H1 (cell line): ENCODE data around the gene TRIM29. TPM values are rescaled to one million over a fixed set of nuclear protein-coding genes. Genes with fewer than 3 reads are reported as not detected.

ENCODE experiments used
- CTCF ChIA-PET: fragments of 300-600 bp; sonication (Branson Sonifier 250); formaldehyde crosslinking; loops from one replicate; lab custom pipeline; 2021; ENCODE audit not compliant: partially characterized antibody; lab: Charles Lee
- POLR2A ChIA-PET: fragments of 300-600 bp; sonication (Branson Sonifier 250); formaldehyde crosslinking; loops from one replicate; lab custom pipeline; 2021; ENCODE audit warnings: inconsistent platforms; ENCODE audit not compliant: partially characterized antibody; lab: Charles Lee
- DNase-seq, 2 experiments: peaks; one replicate each; pipeline versions ENCODE4 v3.0.0 to v3.0.0-alpha.2; 2010 to 2022; ENCODE audit warnings: low spot score in 2 of 2, low read depth in 1 of 2, mixed read lengths in 1 of 2
- FAIRE-seq: peaks from 2 replicates; lab custom pipeline; 2011; peaks lifted over from hg19 to GRCh38; lab: Jason Lieb, UNC
- H2AFZ ChIP-seq: 2 replicates; pipeline ENCODE4 v1.8.1; 2012; ENCODE audit warnings: low read length, inconsistent platforms
- H2AK5ac ChIP-seq: 2 replicates; pipeline ENCODE4 v1.6.1; 2013; ENCODE audit warnings: low read depth, low read length
- H2BK120ac ChIP-seq: replicated peaks from 2 replicates; pipeline ENCODE3; 2013; ENCODE audit warnings: low read depth, low read length, inconsistent platforms
- H2BK12ac ChIP-seq: 2 replicates; pipeline ENCODE4 v1.6.1; 2013; ENCODE audit warnings: low read depth, low read length
- H2BK15ac ChIP-seq: 2 replicates; pipeline ENCODE4 v1.6.1; 2013; ENCODE audit warnings: low read length
- H2BK20ac ChIP-seq: 2 replicates; pipeline ENCODE4 v1.6.1; 2013; ENCODE audit warnings: low read length
- H2BK5ac ChIP-seq: 2 replicates; pipeline ENCODE4 v1.6.1; 2013; ENCODE audit warnings: low read depth, low read length
- H3K14ac ChIP-seq: 2 replicates; pipeline ENCODE4 v1.6.1; 2013; ENCODE audit warnings: inconsistent platforms; ENCODE audit not compliant: insufficient read length
- H3K18ac ChIP-seq: 2 replicates; pipeline ENCODE4 v1.6.1; 2013; ENCODE audit warnings: low read length; ENCODE audit errors: extremely low read depth
- H3K23ac ChIP-seq: 2 replicates; pipeline ENCODE4 v1.6.1; 2013; ENCODE audit warnings: inconsistent platforms; ENCODE audit not compliant: insufficient read length
- H3K23me2 ChIP-seq: 2 replicates; pipeline ENCODE4 v1.6.1; 2013; ENCODE audit warnings: low read depth, low read length
- H3K27ac ChIP-seq: 2 replicates; pipeline ENCODE4 v1.6.1; 2011; ENCODE audit warnings: low read depth, low read length, inconsistent platforms
- H3K27me3 ChIP-seq, 4 experiments: replicated peaks in 1 of 4; 1 replicate in 1 of 4; 2 replicates in 3 of 4; pipeline versions ENCODE4 v1.6.1 to v1.8.1; 2011 to 2013; ENCODE audit warnings: low read length in 3 of 4, mild to moderate bottlenecking in 3 of 4, inconsistent platforms in 2 of 4, mixed read lengths in 2 of 4, moderate library complexity in 1 of 4; ENCODE audit not compliant: control insufficient read depth in 3 of 4, insufficient read depth in 3 of 4; ENCODE audit errors: extremely low read depth in 1 of 4
- H3K36me3 ChIP-seq, 4 experiments: 2 replicates each; pipeline versions ENCODE4 v1.6.1 to v1.8.1; 2011 to 2013; ENCODE audit warnings: mild to moderate bottlenecking in 4 of 4, low read length in 3 of 4, moderate library complexity in 2 of 4, control low read depth in 1 of 4, inconsistent platforms in 1 of 4; ENCODE audit not compliant: insufficient read depth in 4 of 4, control insufficient read depth in 2 of 4
- H3K4ac ChIP-seq: replicated peaks from 2 replicates; pipeline ENCODE3; 2013; ENCODE audit warnings: low read length, low read depth, mixed read lengths, inconsistent platforms; ENCODE audit not compliant: insufficient read length
- H3K4me1 ChIP-seq, 4 experiments: replicated peaks in 1 of 4; 1 replicate in 1 of 4; 2 replicates in 3 of 4; pipeline versions ENCODE4 v1.6.1 to v1.8.1; 2011 to 2013; ENCODE audit warnings: low read length in 3 of 4, inconsistent platforms in 2 of 4, mixed read lengths in 1 of 4; ENCODE audit not compliant: insufficient read depth in 4 of 4, control insufficient read depth in 3 of 4
- H3K4me2 ChIP-seq, 2 experiments: 2 replicates each; pipeline versions ENCODE4 v1.6.1 to v1.8.1; 2011 to 2013; ENCODE audit warnings: low read depth in 2 of 2, low read length in 2 of 2, control low read depth in 1 of 2, inconsistent platforms in 1 of 2, mild to moderate bottlenecking in 1 of 2; ENCODE audit not compliant: insufficient read depth in 1 of 2
- H3K4me3 ChIP-seq, 4 experiments: fragments of 200-600, 300-600 bp in 1 of 4; sonication (generic), shearing (Covaris generic), sonication (Bioruptor Twin) in 1 of 4; 2 replicates each; pipeline versions ENCODE4 v1.5.1 to v1.8.1; 2011 to 2016; ENCODE audit warnings: low read length in 4 of 4, low read depth in 3 of 4, control low read depth in 2 of 4, inconsistent platforms in 2 of 4, mild to moderate bottlenecking in 2 of 4, mixed read lengths in 1 of 4, moderate library complexity in 1 of 4; ENCODE audit not compliant: insufficient read depth in 2 of 4; ENCODE audit errors: extremely low read depth in 1 of 4
- H3K56ac ChIP-seq: replicated peaks from 2 replicates; pipeline ENCODE3; 2013; ENCODE audit warnings: low read depth, mild to moderate bottlenecking, mixed read lengths, low read length, inconsistent platforms; ENCODE audit not compliant: insufficient read length
- H3K79me1 ChIP-seq: 2 replicates; pipeline ENCODE4 v1.6.1; 2013; ENCODE audit warnings: low read depth, low read length, control low read depth
- H3K79me2 ChIP-seq, 2 experiments: 2 replicates each; pipeline versions ENCODE4 v1.6.1 to v1.8.1; 2012 to 2013; ENCODE audit warnings: low read length in 2 of 2, mild to moderate bottlenecking in 2 of 2, inconsistent platforms in 1 of 2; ENCODE audit not compliant: insufficient read depth in 2 of 2, control insufficient read depth in 1 of 2
- H3K9ac ChIP-seq, 4 experiments: replicated peaks in 1 of 4; 1 replicate in 1 of 4; 2 replicates in 3 of 4; pipeline versions ENCODE4 v1.6.1 to v1.8.1; 2011 to 2013; ENCODE audit warnings: low read depth in 3 of 4, low read length in 3 of 4, control low read depth in 2 of 4, mild to moderate bottlenecking in 2 of 4, moderate library complexity in 2 of 4, inconsistent platforms in 1 of 4; ENCODE audit errors: extremely low read depth in 1 of 4
- H3K9me3 ChIP-seq, 2 experiments: 2 replicates each; pipeline versions ENCODE4 v1.6.1 to v1.8.1; 2012 to 2013; ENCODE audit warnings: mild to moderate bottlenecking in 2 of 2, moderate library complexity in 2 of 2, control low read depth in 1 of 2, inconsistent platforms in 1 of 2, low read depth in 1 of 2, low read length in 1 of 2, mixed read lengths in 1 of 2; ENCODE audit not compliant: insufficient read depth in 2 of 2
- H4K20me1 ChIP-seq, 2 experiments: replicated peaks in 1 of 2; 2 replicates each; pipeline versions ENCODE3 to v1.8.1; 2011 to 2013; ENCODE audit warnings: inconsistent platforms in 2 of 2, low read length in 2 of 2, mild to moderate bottlenecking in 1 of 2; ENCODE audit not compliant: insufficient read depth in 2 of 2, control insufficient read depth in 1 of 2
- H4K5ac ChIP-seq: 2 replicates; pipeline ENCODE4 v1.6.1; 2013; ENCODE audit warnings: low read length, low read depth, mixed read lengths, inconsistent platforms; ENCODE audit not compliant: insufficient read length
- H4K8ac ChIP-seq: 2 replicates; pipeline ENCODE4 v1.8.0; 2013; ENCODE audit warnings: mild to moderate bottlenecking, moderate library complexity, low read length, inconsistent platforms; ENCODE audit not compliant: insufficient read depth; ENCODE audit errors: extremely low read depth
- H4K91ac ChIP-seq: replicated peaks from 2 replicates; pipeline ENCODE3; 2013; ENCODE audit warnings: low read length, mixed read lengths, inconsistent platforms; ENCODE audit not compliant: insufficient read length
- GTF2F1 ChIP-seq: IDR thresholded peaks from 2 replicates; pipeline ENCODE4 v1.6.1; 2012; ENCODE audit warnings: low read depth, low read length, improper control_type of control experiment, borderline replicate concordance
- SIRT6 ChIP-seq: IDR thresholded peaks from one replicate; pipeline ENCODE4 v1.7.1; 2012; ENCODE audit warnings: low read length, inconsistent platforms
- WGBS, 2 experiments: shearing (Covaris generic) in 1 of 2; methylation state at CpG; one replicate each; pipeline versions ENCODE4 v1.1.6 to v1.1.7; 2013 to 2015; ENCODE audit warnings: low lambda C conversion rate in 2 of 2, mixed read lengths in 2 of 2, inconsistent platforms in 1 of 2, low coverage in 1 of 2, missing lambda C conversion rate in 1 of 2; ENCODE audit not compliant: insufficient replicate concordance in 2 of 2, insufficient coverage in 1 of 2, insufficient read length in 1 of 2; ENCODE audit errors: extremely low coverage in 1 of 2, missing lambda C conversion rate in 1 of 2; 5-methylcytosine and 5-hydroxymethylcytosine counted together
- polyA plus RNA-seq, 7 experiments: library from polyadenylated mRNA; depleted of rRNA in 3 of 7; stranded (reverse) in 5 of 7; unstranded in 2 of 7; fragments of >200 nt in 5 of 7; fragments of 200-250 nt in 2 of 7; gene quantifications; 1 replicate in 5 of 7; 2 replicates in 1 of 7; 4 replicates in 1 of 7; pipeline versions ENCODE4 v1.2.1 to v1.2.3, GENCODE V29; 2011 to 2013; ENCODE audit warnings: missing spikeins in 2 of 7, mixed read lengths in 2 of 7
- total RNA-seq: library from RNA; stranded (reverse); fragmentation: NEBNext Ultra II Directional; extraction: Animal tissue kit (Norgen Biotek cat#: 25700); gene quantifications from 2 replicates; pipeline ENCODE4 v1.2.1, GENCODE V29; 2021

TRIM29 gene
- total and polyA plus RNA-seq, 2 of the 8 experiments (the other 6 are each of a cell fraction or from before 2014, with no cell fraction given): 0.17 to 0.43 TPM

DNA sequence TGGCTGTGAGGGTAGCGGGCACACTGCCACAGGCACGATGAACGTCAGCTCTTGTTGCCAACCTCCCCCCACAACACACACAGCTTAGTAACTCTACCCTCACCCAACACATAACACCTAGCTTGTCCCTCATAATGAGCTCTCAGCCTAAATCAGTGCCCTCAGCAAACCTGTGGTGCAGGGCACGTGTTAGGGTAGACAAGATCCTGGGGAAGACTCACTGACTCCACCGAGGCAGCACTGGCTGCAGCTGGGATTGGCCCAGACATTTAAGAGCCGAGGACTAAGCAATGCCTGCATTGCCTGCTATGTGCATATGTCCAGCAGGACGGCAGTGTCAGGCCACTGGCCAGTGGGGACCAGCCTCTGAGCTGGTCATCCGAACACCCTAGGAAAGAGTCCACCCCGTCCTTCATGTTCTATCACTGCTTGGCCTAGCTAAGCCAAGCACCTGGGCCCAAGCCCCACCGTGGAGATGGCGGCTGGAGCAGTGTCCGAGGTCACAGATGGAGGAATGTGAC, 32.9 kb upstream of the TRIM29 start:
- no peak overlapping the region for H4K5ac ChIP-seq
- H2AK5ac ChIP-seq: no peak overlapping the region
- H3K23ac ChIP-seq: no peak overlapping the region
- H2BK20ac ChIP-seq: no peak overlapping the region
- peaks cover 5% of the 10 kb centered on the region; the same call in 1 of the 2 replicates for H3K23me2 ChIP-seq
- peak in 1 of 2 experiments; percentile 31 for DNase-seq
- no peaks in the 10 kb centered on the region for H3K9me3 ChIP-seq
- H3K4me1 ChIP-seq: peaks cover 0 to 15% (median 3%) of the 10 kb centered on the region in 4 experiments; a peak in 5 of 7 replicates
- TF ChIP-seq SIRT6 (no peak), GTF2F1 (no peak)
- H3K56ac ChIP-seq: no peak overlapping the region
- H3K27me3 ChIP-seq: peaks cover 27 to 85% (median 55%) of the 10 kb centered on the region in 4 experiments
- no peak overlapping the region; the same call in 1 of the 2 replicates for H2BK12ac ChIP-seq
- no peaks in the 10 kb centered on the region for H3K79me1 ChIP-seq
- CTCF ChIA-PET: interaction anchor here (0.7 to 10.5 kb wide), 17 partner anchors 9 to 466 kb away, joined by 3 to 394 read pairs (median 10); partner anchors contain the start of genes OAF and POU2F3
- H4K91ac ChIP-seq: no peak overlapping the region
- no peak for FAIRE-seq
- no peak overlapping the region for H3K27ac ChIP-seq
- no peak overlapping the region for H3K4ac ChIP-seq
- H3K79me2 ChIP-seq: no peaks in the 10 kb centered on the region
- H4K20me1 ChIP-seq: peaks cover 0 to 3% of the 10 kb centered on the region in 2 experiments
- no peak overlapping the region for H3K4me2 ChIP-seq
- WGBS, 2 experiments: 87% methylated on average over 12 of the region's 12 CpGs; no CpG with 5 or more reads in 1 of the 2 experiments
- no peak overlapping the region for H3K14ac ChIP-seq
- H3K9ac ChIP-seq: no peak overlapping the region
- H3K36me3 ChIP-seq: no peaks in the 10 kb centered on the region
- POLR2A ChIA-PET: interaction anchor here (1.4 to 1.8 kb wide), 3 partner anchors 10 to 66 kb away, joined by 4 to 5 read pairs (median 4); no protein-coding TSS in a partner anchor
- H2BK15ac ChIP-seq: no peak overlapping the region
- no peak overlapping the region for H4K8ac ChIP-seq
- H2BK120ac ChIP-seq: no peak overlapping the region
- no peak overlapping the region for H3K4me3 ChIP-seq
- H2BK5ac ChIP-seq: no peak overlapping the region
- no peak overlapping the region for H3K18ac ChIP-seq
- no peak overlapping the region for H2AFZ ChIP-seq
